Hepatocyte (in vitro differentiated cells): ENCODE data around the gene CHCHD6. TPM values are rescaled to one million over a fixed set of nuclear protein-coding genes. Genes with fewer than 3 reads are reported as not detected.

ENCODE experiments used
- DNase-seq: peaks from one replicate; pipeline ENCODE4 v3.0.0-alpha.2; 2016; ENCODE audit warnings: low spot score
- H2AFZ ChIP-seq: fragments of 200-600 bp; sonication (generic); 2 replicates; pipeline ENCODE4 v1.6.0; 2016; ENCODE audit warnings: antibody characterized with exemption, mild to moderate bottlenecking
- H3K27ac ChIP-seq: fragments of 200-600 bp; sonication (generic); 2 replicates; pipeline ENCODE4 v1.5.1; 2016; ENCODE audit warnings: mild to moderate bottlenecking
- H3K27me3 ChIP-seq: fragments of 200-600 bp; sonication (generic); 2 replicates; pipeline ENCODE4 v1.6.1; 2016
- H3K36me3 ChIP-seq: fragments of 200-600 bp; sonication (generic); replicated peaks from 2 replicates; pipeline ENCODE4 v1.5.1; 2016; ENCODE audit warnings: low read depth; ENCODE audit not compliant: insufficient read depth
- H3K4me1 ChIP-seq: fragments of 200-600 bp; sonication (generic); 2 replicates; pipeline ENCODE4 v1.5.1; 2016; ENCODE audit warnings: mild to moderate bottlenecking, moderate library complexity; ENCODE audit not compliant: insufficient read depth
- H3K4me2 ChIP-seq: fragments of 200-600 bp; sonication (generic); 2 replicates; pipeline ENCODE4 v1.6.0; 2016
- H3K4me3 ChIP-seq: fragments of 200-600 bp; sonication (generic); 2 replicates; pipeline ENCODE4 v1.5.1; 2016; ENCODE audit warnings: mild to moderate bottlenecking
- H3K79me2 ChIP-seq: fragments of 200-600 bp; sonication (generic); 2 replicates; pipeline ENCODE4 v1.6.0; 2017; ENCODE audit warnings: mild to moderate bottlenecking
- H3K9me2 ChIP-seq: fragments of 200-600 bp; sonication (generic); replicated peaks from 2 replicates; pipeline ENCODE4 v1.6.0; 2017; ENCODE audit warnings: mild to moderate bottlenecking; ENCODE audit not compliant: insufficient read depth
- H3K9me3 ChIP-seq: fragments of 200-600 bp; sonication (generic); 2 replicates; pipeline ENCODE4 v1.5.1; 2016; ENCODE audit warnings: low read depth, mild to moderate bottlenecking
- H4K20me1 ChIP-seq: fragments of 200-600 bp; sonication (generic); 2 replicates; pipeline ENCODE4 v1.6.0; 2016; ENCODE audit warnings: mild to moderate bottlenecking; ENCODE audit not compliant: insufficient read depth, poor library complexity, severe bottlenecking
- EZH2 ChIP-seq: fragments of 200-600 bp; sonication (generic); IDR thresholded peaks from 2 replicates; pipeline ENCODE4 v1.6.1; 2016; ENCODE audit warnings: antibody characterized with exemption, mild to moderate bottlenecking, borderline replicate concordance
- EZH2phosphoT487 ChIP-seq: fragments of 200-600 bp; sonication (generic); IDR thresholded peaks from one replicate; pipeline ENCODE4 v1.6.1; 2018; ENCODE audit warnings: antibody characterized with exemption, mild to moderate bottlenecking, low read depth, moderate library complexity; ENCODE audit not compliant: unreplicated experiment, severe bottlenecking
- WGBS: methylation state at CpG from one replicate; pipeline ENCODE4 v1.1.6; 2016; ENCODE audit warnings: low lambda C conversion rate; ENCODE audit errors: missing lambda C conversion rate; 5-methylcytosine and 5-hydroxymethylcytosine counted together
- polyA plus RNA-seq: library from polyadenylated mRNA; unstranded; fragments of >200 nt; fragmentation: Nextera tagmentation; extraction: Ambion mirVana; gene quantifications from 2 replicates; pipeline ENCODE4 v1.2.1, GENCODE V29; 2016
- total RNA-seq: library from RNA; depleted of rRNA; stranded (reverse); fragments of >200 nt; gene quantifications from 2 replicates; pipeline ENCODE4 v1.2.3, GENCODE V29; 2014
- TF ChIP-seq, protein P1 (sequence below): fragments of 200-600 bp; sonication (generic); IDR thresholded peaks from 2 replicates; pipeline ENCODE4 v1.5.1; 2016; ENCODE audit warnings: antibody characterized with exemption, mild to moderate bottlenecking; ENCODE audit not compliant: poor library complexity

CHCHD6 gene
- total and polyA plus RNA-seq, 2 experiments from 2014 or later, result 13.8 to 19.7 TPM

DNA sequence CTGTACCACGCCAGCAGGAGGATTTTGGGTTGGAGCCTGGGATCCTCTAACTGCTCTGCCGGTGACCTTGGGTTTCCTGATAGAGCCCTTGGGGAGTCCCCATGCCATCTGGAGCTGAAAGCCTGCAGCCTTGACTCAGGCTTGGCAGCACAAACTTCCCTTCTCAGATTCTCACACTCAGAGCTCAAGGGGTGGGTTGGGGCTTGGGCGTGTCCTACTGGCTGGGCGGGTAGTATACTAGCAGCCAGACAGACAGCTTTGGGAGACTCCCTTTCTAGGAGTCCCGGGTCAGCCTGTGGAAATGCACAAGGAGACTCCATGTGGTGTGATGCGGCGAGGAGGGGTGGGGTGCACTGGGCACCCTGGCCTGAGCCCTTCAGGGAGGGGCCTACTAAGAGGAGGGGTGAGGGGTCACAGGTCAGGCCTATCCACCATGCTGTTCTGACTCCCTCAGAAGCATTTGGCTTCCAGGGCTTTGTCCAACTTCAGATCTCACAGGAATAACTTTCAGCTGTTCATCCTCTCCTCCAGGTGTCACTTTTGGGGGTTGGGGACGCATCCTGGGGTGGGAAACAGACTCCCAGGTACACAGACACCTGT is 257.3 kb downstream of the CHCHD6 start:
- no peak overlapping the region for H3K27ac ChIP-seq
- H3K9me3 ChIP-seq, result no peaks in the 10 kb centered on the region
- DNase-seq, result no peak
- H3K36me3 ChIP-seq, result no peaks in the 10 kb centered on the region
- TF ChIP-seq EZH2, result no peak
- no peak for TF ChIP-seq EZH2phosphoT487
- TF ChIP-seq, protein P1, sequence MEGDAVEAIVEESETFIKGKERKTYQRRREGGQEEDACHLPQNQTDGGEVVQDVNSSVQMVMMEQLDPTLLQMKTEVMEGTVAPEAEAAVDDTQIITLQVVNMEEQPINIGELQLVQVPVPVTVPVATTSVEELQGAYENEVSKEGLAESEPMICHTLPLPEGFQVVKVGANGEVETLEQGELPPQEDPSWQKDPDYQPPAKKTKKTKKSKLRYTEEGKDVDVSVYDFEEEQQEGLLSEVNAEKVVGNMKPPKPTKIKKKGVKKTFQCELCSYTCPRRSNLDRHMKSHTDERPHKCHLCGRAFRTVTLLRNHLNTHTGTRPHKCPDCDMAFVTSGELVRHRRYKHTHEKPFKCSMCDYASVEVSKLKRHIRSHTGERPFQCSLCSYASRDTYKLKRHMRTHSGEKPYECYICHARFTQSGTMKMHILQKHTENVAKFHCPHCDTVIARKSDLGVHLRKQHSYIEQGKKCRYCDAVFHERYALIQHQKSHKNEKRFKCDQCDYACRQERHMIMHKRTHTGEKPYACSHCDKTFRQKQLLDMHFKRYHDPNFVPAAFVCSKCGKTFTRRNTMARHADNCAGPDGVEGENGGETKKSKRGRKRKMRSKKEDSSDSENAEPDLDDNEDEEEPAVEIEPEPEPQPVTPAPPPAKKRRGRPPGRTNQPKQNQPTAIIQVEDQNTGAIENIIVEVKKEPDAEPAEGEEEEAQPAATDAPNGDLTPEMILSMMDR, result no peak
- no peak overlapping the region for H3K4me2 ChIP-seq
- no peaks in the 10 kb centered on the region for H3K79me2 ChIP-seq
- no peaks in the 10 kb centered on the region for H3K9me2 ChIP-seq
- no peak overlapping the region for H2AFZ ChIP-seq
- WGBS, result 95% methylated on average over 8 of the region's 8 CpGs
- H3K4me3 ChIP-seq, result no peak overlapping the region
- H3K27me3 ChIP-seq, result no peaks in the 10 kb centered on the region
- H4K20me1 ChIP-seq, result no peaks in the 10 kb centered on the region
- peaks cover 4% of the 10 kb centered on the region for H3K4me1 ChIP-seq

- no peak for TF ChIP-seq EZH2phosphoT487
- no peak for TF ChIP-seq EZH2
- TF ChIP-seq, protein P1, result no peak
- H3K27ac ChIP-seq, result no peak overlapping the region
- no peak for DNase-seq
- no peaks in the 10 kb centered on the region for H3K36me3 ChIP-seq
- H3K27me3 ChIP-seq, result no peaks in the 10 kb centered on the region
- H4K20me1 ChIP-seq, result no peaks in the 10 kb centered on the region
- H2AFZ ChIP-seq, result no peak overlapping the region
- H3K9me2 ChIP-seq, result no peaks in the 10 kb centered on the region
- H3K4me1 ChIP-seq, result peaks cover 4% of the 10 kb centered on the region
- no peaks in the 10 kb centered on the region for H3K79me2 ChIP-seq
- H3K9me3 ChIP-seq, result no peaks in the 10 kb centered on the region
- H3K4me2 ChIP-seq, result no peak overlapping the region
- 94% methylated on average over 11 of the region's 11 CpGs for WGBS
- H3K4me3 ChIP-seq, result no peak overlapping the region
These were observed 257.9 kb downstream of the CHCHD6 start for GRCh38 chr3:126961791-126962461.

- Histone ChIP-seq H3K79me2 (no peaks in the 10 kb centered on the region), H3K4me2 (no peak overlapping the region), H3K27ac (no peak overlapping the region), H3K4me3 (no peak overlapping the region), H3K9me3 (no peaks in the 10 kb centered on the region), H3K9me2 (no peaks in the 10 kb centered on the region), H2AFZ (no peak overlapping the region), H3K27me3 (no peaks in the 10 kb centered on the region), H3K36me3 (no peaks in the 10 kb centered on the region), H4K20me1 (no peaks in the 10 kb centered on the region), H3K4me1 (peaks cover 4% of the 10 kb centered on the region)
- TF ChIP-seq EZH2 (no peak), EZH2phosphoT487 (no peak)
- TF ChIP-seq, protein P1, result no peak
- DNase-seq, result no peak
- WGBS, result 95% methylated on average over 7 of the region's 8 CpGs
These were observed 258.7 kb downstream of the CHCHD6 start for GRCh38 chr3:126962756-126963155.
